NCI-H524 (cell line): ENCODE measurements around the gene NUP37.

ENCODE experiments used
- DNase-seq, 2 experiments: peaks; one replicate each; lab custom pipeline; 2025; lab: John Stamatoyannopoulos, UW

The NUP37 gene

GRCh38 chr12:102026728-102027127 lies 93.2 kb downstream of the NUP37 start:
- no peak for DNase-seq

DNA sequence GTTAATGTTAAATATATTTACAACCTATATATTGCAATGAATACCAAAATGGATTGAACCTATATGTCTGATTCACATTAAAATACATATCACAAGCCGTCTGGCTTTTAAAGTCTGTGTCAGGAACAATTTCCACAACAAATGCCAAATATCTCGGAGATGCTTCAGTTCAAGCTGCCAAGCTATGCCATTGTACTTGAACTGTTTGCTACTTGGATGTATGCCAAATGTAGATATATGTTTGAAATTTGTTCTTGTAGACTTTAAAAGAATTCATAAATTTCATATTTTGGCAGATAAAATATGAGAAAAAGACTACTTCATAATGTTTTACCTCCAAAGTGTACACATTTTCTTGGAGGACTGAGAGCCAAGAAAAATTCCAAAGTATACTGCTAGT lies 95.1 kb downstream of the NUP37 start:
- DNase-seq: no peak

- no peak for DNase-seq
Measured at GRCh38 chr12:102023343-102023930, 96.5 kb downstream of the NUP37 start.
